ENCODE results near the gene AP3S2. TPM values are rescaled to one million over a fixed set of nuclear protein-coding genes. Genes with fewer than 3 reads are reported as not detected.

Gene AP3S2
- total and polyA plus RNA-seq, 4 donors: 8.4 to 73.5 (median 25.9) TPM

GRCh38 chr15:89830639-89831038 lies 63.2 kb downstream of the AP3S2 start:
- H3K4me1 ChIP-seq (ENCODE audit: control insufficient read depth in 4 of 4, insufficient read depth in 4 of 4, low read length in 3 of 4): peaks cover 15 to 35% (median 29%) of the 10 kb centered on the region in 4 donors
- H3K27ac ChIP-seq (ENCODE audit: low read depth in 1 of 2, low read length in 2 of 2): no peak overlapping the region
- no peak overlapping the region for H3K4me3 ChIP-seq (ENCODE audit: low read depth in 1 of 3, low read length in 3 of 3)
- TF ChIP-seq MAX (IDR thresholded peaks at IDR 0.05) (no peak), HNF4A (conservative IDR thresholded peaks at IDR 0.05) (no peak), GABPA (IDR thresholded peaks at IDR 0.05 in 1 of 2, conservative IDR thresholded peaks at IDR 0.05 in 1 of 2) (no peak), HNF4G (IDR thresholded peaks at IDR 0.05) (no peak), TAF1 (conservative IDR thresholded peaks at IDR 0.05) (no peak), NR2F2 (IDR thresholded peaks at IDR 0.05) (no peak), JUND (IDR thresholded peaks at IDR 0.05) (no peak), FOXA1 (IDR thresholded peaks at IDR 0.05) (no peak), SP1 (IDR thresholded peaks at IDR 0.05) (no peak), ZBTB33 (IDR thresholded peaks at IDR 0.05) (no peak), CTCF (IDR thresholded peaks at IDR 0.05; ENCODE audit: low read depth, low read length, missing input control) (no peak), YY1 (IDR thresholded peaks at IDR 0.05) (no peak), REST (IDR thresholded peaks at IDR 0.05) (no peak)
- no peak overlapping the region for H3K9ac ChIP-seq (ENCODE audit: low read depth in 1 of 2, low read length in 2 of 2)
- H3K9me3 ChIP-seq (ENCODE audit: control insufficient read depth in 4 of 4, low read length in 3 of 4): no peaks in the 10 kb centered on the region
- no peaks in the 10 kb centered on the region for H3K27me3 ChIP-seq (ENCODE audit: control insufficient read depth in 4 of 4, insufficient read depth in 4 of 4, low read length in 3 of 4)
- peaks cover 10 to 26% (median 22%) of the 10 kb centered on the region in 4 donors for H3K36me3 ChIP-seq (ENCODE audit: control insufficient read depth in 4 of 4, insufficient read depth in 3 of 4, low read depth in 1 of 4, low read length in 3 of 4)
- 95% methylated on average over 12 of the region's 12 CpGs for WGBS
- DNase-seq (ENCODE audit: low spot score): no peak

- Histone ChIP-seq H3K27me3 (ENCODE audit: control insufficient read depth in 4 of 4, insufficient read depth in 4 of 4, low read length in 3 of 4) (no peaks in the 10 kb centered on the region), H3K27ac (ENCODE audit: low read depth in 1 of 2, low read length in 2 of 2) (no peak overlapping the region)
- 92% methylated on average over 17 of the region's 17 CpGs for WGBS
- TF ChIP-seq TAF1 (conservative IDR thresholded peaks at IDR 0.05) (no peak), GABPA (IDR thresholded peaks at IDR 0.05 in 1 of 2, conservative IDR thresholded peaks at IDR 0.05 in 1 of 2) (no peak), MAX (IDR thresholded peaks at IDR 0.05) (no peak), EGR1 (IDR thresholded peaks at IDR 0.05; ENCODE audit: low read depth in 2 of 2) (no peak), NR2F2 (IDR thresholded peaks at IDR 0.05) (no peak), ZBTB33 (IDR thresholded peaks at IDR 0.05) (no peak), FOXA1 (IDR thresholded peaks at IDR 0.05) (no peak), CTCF (IDR thresholded peaks at IDR 0.05; ENCODE audit: low read depth, low read length, missing input control) (no peak), HNF4G (IDR thresholded peaks at IDR 0.05) (no peak)
Measured at GRCh38 chr15:89829616-89830440, 64.0 kb downstream of the AP3S2 start.

More at GRCh38 chr15:89829616-89830440, 64.0 kb downstream of the AP3S2 start:
- Histone ChIP-seq H3K9me3 (ENCODE audit: control insufficient read depth in 4 of 4, low read length in 3 of 4) (no peaks in the 10 kb centered on the region), H3K36me3 (ENCODE audit: control insufficient read depth in 4 of 4, insufficient read depth in 3 of 4, low read depth in 1 of 4, low read length in 3 of 4) (peaks cover 6 to 20% (median 15%) of the 10 kb centered on the region in 4 donors), H3K9ac (ENCODE audit: low read depth in 1 of 2, low read length in 2 of 2) (no peak overlapping the region), H3K4me1 (ENCODE audit: control insufficient read depth in 4 of 4, insufficient read depth in 4 of 4, low read length in 3 of 4) (peaks cover 15 to 38% (median 29%) of the 10 kb centered on the region in 4 donors), H3K4me3 (ENCODE audit: low read depth in 1 of 3, low read length in 3 of 3) (no peak overlapping the region)
- no peak for DNase-seq (ENCODE audit: low spot score)
